ENCODE results near the gene CDH4.

- TF ChIP-seq CTCF (conservative IDR thresholded peaks at IDR 0.05; ENCODE audit: low read depth, low read length) (no peak), USF2 (IDR thresholded peaks at IDR 0.05; ENCODE audit: low read depth, low read length) (no peak), CEBPB (IDR thresholded peaks at IDR 0.05; ENCODE audit: low read depth, low read length) (no peak), BHLHE40 (IDR thresholded peaks at IDR 0.05; ENCODE audit: low read depth, low read length) (no peak), MAFK (IDR thresholded peaks at IDR 0.05; ENCODE audit: low read depth, low read length) (no peak), POLR2A (IDR thresholded peaks at IDR 0.05; ENCODE audit: low read depth, low read length) (no peak), ELK1 (IDR thresholded peaks at IDR 0.05; ENCODE audit: borderline replicate concordance, low read depth, low read length) (no peak), MAZ (IDR thresholded peaks at IDR 0.05; ENCODE audit: borderline replicate concordance, low read depth, low read length) (no peak), SMC3 (IDR thresholded peaks at IDR 0.05; ENCODE audit: low read depth, low read length) (no peak), RFX5 (IDR thresholded peaks at IDR 0.05; ENCODE audit: low read depth, low read length) (no peak), RAD21 (IDR thresholded peaks at IDR 0.05; ENCODE audit: low read length) (no peak), RCOR1 (IDR thresholded peaks at IDR 0.05; ENCODE audit: insufficient replicate concordance, low read length) (no peak), FOS (IDR thresholded peaks at IDR 0.05; ENCODE audit: low read depth, low read length) (no peak)
Observed at GRCh38 chr20:61267241-61267640, 15.2 kb downstream of the CDH4 start.

Measured in IMR-90 (cell line).